K562 (cell line): Measurements from ENCODE around the gene PLPP6. TPM values are rescaled to one million over a fixed set of nuclear protein-coding genes. Genes with fewer than 3 reads are reported as not detected.

ENCODE experiments used
- ATAC-seq: fragments of 200-7000 bp; cut with Tn5 transposase; 3 replicates; pipeline ENCODE4 v1.9.1; 2020; ENCODE audit warnings: moderate library complexity
- BruUV-seq: library from RNA; stranded (reverse); fragments of 400-500 nt; replicated peaks from 2 replicates; lab custom pipeline; 2021; lab: Mats Ljungman, UMichigan
- CTCF ChIA-PET: fragments of 300-600 bp; formaldehyde crosslinking; extraction: SDS; loops from one replicate; lab custom pipeline; 2021; ENCODE audit warnings: low intra/inter-chr PET ratio; lab: Yijun Ruan, JAX
- POLR2A ChIA-PET: fragments of 300-600, 350-650 bp; sonication (Branson Sonifier 250); formaldehyde crosslinking; extraction: SDS; loops from one replicate; lab custom pipeline; 2021; ENCODE audit warnings: antibody characterized with exemption, inconsistent platforms; lab: Yijun Ruan, JAX
- DNase-seq, 4 experiments: peaks; one replicate each; pipeline versions ENCODE4 v3.0.0 to v3.0.0-alpha.2; 2011 to 2018; ENCODE audit warnings: low spot score in 3 of 4, mixed read lengths in 3 of 4; ENCODE audit errors: extremely low read depth in 1 of 4
- FAIRE-seq: peaks from 2 replicates; lab custom pipeline; 2011; peaks lifted over from hg19 to GRCh38; lab: Jason Lieb, UNC
- H2AFZ ChIP-seq: 2 replicates; pipeline ENCODE4 v1.6.0; 2011; ENCODE audit warnings: low read depth, low read length, control low read depth, inconsistent platforms
- H3K27ac ChIP-seq: fragments of 200-600 bp; 3 replicates; pipeline ENCODE4 v1.8.0; 2011; ENCODE audit warnings: low read depth, mild to moderate bottlenecking, control low read depth, inconsistent platforms, low read length, moderate library complexity, mixed read lengths; ENCODE audit errors: extremely low read depth
- H3K27me3 ChIP-seq, 2 experiments: fragments of 300-600 bp in 1 of 2; 2 replicates in 1 of 2; 3 replicates in 1 of 2; pipeline versions ENCODE4 v1.6.0 to v1.8.0; 2011; ENCODE audit warnings: inconsistent platforms in 2 of 2, low read length in 2 of 2, mild to moderate bottlenecking in 1 of 2, mixed read lengths in 1 of 2, moderate library complexity in 1 of 2; ENCODE audit not compliant: control insufficient read depth in 2 of 2, insufficient read depth in 2 of 2
- H3K36me3 ChIP-seq: fragments of 300-600 bp; 3 replicates; pipeline ENCODE4 v1.8.0; 2011; ENCODE audit warnings: mild to moderate bottlenecking, low read length, inconsistent platforms; ENCODE audit not compliant: control insufficient read depth, insufficient read depth
- H3K4me1 ChIP-seq, 2 experiments: fragments of 200-600 bp in 1 of 2; replicated peaks in 1 of 2; 2 replicates in 1 of 2; 3 replicates in 1 of 2; pipeline versions ENCODE4 v1.5.1 to v1.8.0; 2011; ENCODE audit warnings: inconsistent platforms in 2 of 2, low read length in 2 of 2, mild to moderate bottlenecking in 1 of 2, mixed read lengths in 1 of 2, moderate library complexity in 1 of 2; ENCODE audit not compliant: control insufficient read depth in 2 of 2, insufficient read depth in 2 of 2
- H3K4me2 ChIP-seq: 2 replicates; pipeline ENCODE4 v1.6.1; 2011; ENCODE audit warnings: low read length, control low read depth, inconsistent platforms, mixed read lengths; ENCODE audit not compliant: insufficient read depth
- H3K4me3 ChIP-seq: fragments of 200-600 bp; sonication (generic), shearing (Covaris generic); 2 replicates; pipeline ENCODE4 v1.5.1; 2016; ENCODE audit warnings: control low read depth, inconsistent platforms
- H3K79me2 ChIP-seq: fragments of 200-600 bp; 3 replicates; pipeline ENCODE4 v1.8.0; 2011; ENCODE audit warnings: low read length, inconsistent platforms; ENCODE audit not compliant: control insufficient read depth, insufficient read depth
- H3K9ac ChIP-seq, 2 experiments: 2 replicates each; pipeline versions ENCODE4 v1.6.0 to v1.6.1; 2011; ENCODE audit warnings: low read depth in 2 of 2, low read length in 2 of 2, control low read depth in 1 of 2, inconsistent platforms in 1 of 2, mild to moderate bottlenecking in 1 of 2, mixed read lengths in 1 of 2; ENCODE audit not compliant: insufficient read depth in 1 of 2
- H3K9me1 ChIP-seq: one replicate; pipeline ENCODE4 v1.6.0; 2011; ENCODE audit warnings: inconsistent platforms, mild to moderate bottlenecking, low read length, moderate library complexity; ENCODE audit not compliant: control insufficient read depth, insufficient read depth
- H3K9me3 ChIP-seq: replicated peaks from 2 replicates; pipeline ENCODE4 v1.5.1; 2011; ENCODE audit warnings: low read depth, low read length, inconsistent platforms; ENCODE audit not compliant: control insufficient read depth, insufficient read depth
- H4K20me1 ChIP-seq: replicated peaks from 2 replicates; pipeline ENCODE4 v1.6.1; 2011; ENCODE audit warnings: low read length, inconsistent platforms, mixed read lengths; ENCODE audit not compliant: control insufficient read depth, insufficient read depth
- DDX20 ChIP-seq: fragments of 450-650 bp; IDR thresholded peaks from 2 replicates; pipeline ENCODE4 v1.6.1; 2016; ENCODE audit warnings: missing genetic modification characterization, low read depth, mild to moderate bottlenecking, missing compliant biosample characterization, moderate library complexity
- DMBX1 ChIP-seq: fragments of 250-450 bp; sonication (Bioruptor Pico); IDR thresholded peaks from 2 replicates; pipeline ENCODE4 v1.8.0; 2022; ENCODE audit warnings: inconsistent platforms, mild to moderate bottlenecking, moderate library complexity, borderline replicate concordance
- HDAC2 ChIP-seq: fragments of 450-650 bp; IDR thresholded peaks from 2 replicates; pipeline ENCODE4 v1.6.1; 2016; ENCODE audit warnings: mild to moderate bottlenecking
- MYC ChIP-seq, 2 experiments: fragments of 250-450 bp in 1 of 2; sonication (Bioruptor Pico) in 1 of 2; IDR thresholded peaks; 2 replicates each; pipeline versions ENCODE4 v1.5.1 to v1.6.1; 2012 to 2021; ENCODE audit warnings: low read depth in 2 of 2, borderline replicate concordance in 1 of 2, improper control_type of control experiment in 1 of 2, low read length in 1 of 2, mild to moderate bottlenecking in 1 of 2, moderate library complexity in 1 of 2
- POLR2AphosphoS5 ChIP-seq: IDR thresholded peaks from 2 replicates; pipeline ENCODE4 v1.6.1; 2011; ENCODE audit warnings: mild to moderate bottlenecking, low read depth, low read length, moderate library complexity; ENCODE audit not compliant: control insufficient read depth, insufficient read depth
- SIN3A ChIP-seq, 2 experiments: fragments of 150-350 bp in 1 of 2; IDR thresholded peaks; 2 replicates each; pipeline ENCODE4 v1.6.1; 2011 to 2016; ENCODE audit warnings: borderline replicate concordance in 2 of 2, low read depth in 2 of 2, low read length in 2 of 2, mild to moderate bottlenecking in 2 of 2, moderate library complexity in 2 of 2; ENCODE audit not compliant: control insufficient read depth in 1 of 2
- TARDBP ChIP-seq: fragments of 450-650 bp; IDR thresholded peaks from 2 replicates; pipeline ENCODE4 v1.6.1; 2016
- TGIF2 ChIP-seq: sonication (generic); formaldehyde crosslinking; IDR thresholded peaks from 2 replicates; pipeline ENCODE4 v1.8.1; 2022; ENCODE audit warnings: mild to moderate bottlenecking, missing genetic modification reagents, moderate library complexity
- ZNF277 ChIP-seq: fragments of 250-450 bp; sonication (Bioruptor Pico); IDR thresholded peaks from 2 replicates; pipeline ENCODE4 v1.8.0; 2022; ENCODE audit warnings: inconsistent platforms, mild to moderate bottlenecking, moderate library complexity, borderline replicate concordance
- ZNF354B ChIP-seq: fragments of 250-450 bp; sonication (Bioruptor Pico); IDR thresholded peaks from 2 replicates; pipeline ENCODE4 v1.4.0; 2020
- ZNF644 ChIP-seq: fragments of 200-800 bp; sonication (Bioruptor generic); IDR thresholded peaks from 2 replicates; pipeline ENCODE4 v1.6.1; 2016; ENCODE audit warnings: low read depth, missing genetic modification characterization, missing compliant biosample characterization
- WGBS: fragments of 100-300 bp; shearing (Covaris generic); methylation state at CpG from one replicate; pipeline ENCODE4 v1.1.6; 2016; ENCODE audit warnings: low coverage, mixed read lengths; ENCODE audit not compliant: insufficient coverage; ENCODE audit errors: missing lambda C conversion rate; 5-methylcytosine and 5-hydroxymethylcytosine counted together
- in situ Hi-C: fragments of 300-500 bp; cut with MboI; formaldehyde crosslinking; loops from 4 replicates; pipeline ENCODE4 v1.15.0; 2018; ENCODE audit warnings: inconsistent platforms, mixed read lengths
- intact Hi-C: fragments of 100-400 bp; cut with micrococcal nuclease; formaldehyde crosslinking; loops from 2 replicates; pipeline ENCODE4 v1.14.2; 2022
- polyA plus RNA-seq, 8 experiments: library from polyadenylated mRNA; depleted of rRNA in 4 of 8; stranded (reverse) in 5 of 8; unstranded in 3 of 8; fragments of >200 nt; fragmentation: Nextera tagmentation in 2 of 8; fragmentation: Illumina TruSeq in 1 of 8; extraction: Ambion mirVana in 2 of 8; extraction: Trizol in 1 of 8; gene quantifications; 2 replicates each; pipeline versions ENCODE4 v1.2.1 to v1.2.3, GENCODE V29; 2011 to 2014; ENCODE audit warnings: inconsistent platforms in 1 of 8, missing spikeins in 1 of 8
- total RNA-seq, 7 experiments: library from RNA; depleted of rRNA in 6 of 7; stranded (reverse); fragments of >200 nt in 6 of 7; fragmentation: Illumina TruSeq in 2 of 7; extraction: Trizol in 2 of 7; gene quantifications; 2 replicates each; pipeline versions ENCODE4 v1.2.1 to v1.2.3, GENCODE V29; 2011 to 2021; ENCODE audit warnings: low replicate concordance in 1 of 7
- TF ChIP-seq, protein P1 (sequence below), 3 experiments: fragments of 200-800 bp in 1 of 3; sonication (Bioruptor generic) in 1 of 3; sonication (generic) in 1 of 3; formaldehyde crosslinking in 1 of 3; IDR thresholded peaks; 2 replicates each; pipeline versions ENCODE4 v1.6.1 to v1.8.0; 2016 to 2022; ENCODE audit warnings: mild to moderate bottlenecking in 2 of 3, missing compliant biosample characterization in 2 of 3, missing genetic modification characterization in 2 of 3, missing genetic modification reagents in 1 of 3
- TF ChIP-seq, protein P2 (sequence below): fragments of 450-650 bp; IDR thresholded peaks from 2 replicates; pipeline ENCODE4 v1.7.0; 2016; ENCODE audit warnings: borderline replicate concordance

PLPP6 gene
- total and polyA plus RNA-seq, 9 of the 15 experiments (the other 6 are each of a cell fraction or from before 2014, with no cell fraction given), result 1.9 to 8.9 (median 5.6) TPM

GRCh38 chr9:4670591-4670990, 8.5 kb downstream of the PLPP6 start (continued):
- TF ChIP-seq ZNF354B (CRISPR knock-in tag) (no peak), DDX20 (tag) (no peak), SIN3A (IDR thresholded peaks at IDR 0.05; ENCODE audit: borderline replicate concordance in 2 of 2, control insufficient read depth in 1 of 2, low read depth in 2 of 2, low read length in 2 of 2) (no peak), MYC (IDR thresholded peaks at IDR 0.05; ENCODE audit: low read depth, low read length) (no peak), MYC (CRISPR knock-in tag; IDR thresholded peaks at IDR 0.05; ENCODE audit: borderline replicate concordance, low read depth) (no peak), POLR2AphosphoS5 (no peak), DMBX1 (CRISPR knock-in tag) (no peak)
- TF ChIP-seq, protein P1, sequence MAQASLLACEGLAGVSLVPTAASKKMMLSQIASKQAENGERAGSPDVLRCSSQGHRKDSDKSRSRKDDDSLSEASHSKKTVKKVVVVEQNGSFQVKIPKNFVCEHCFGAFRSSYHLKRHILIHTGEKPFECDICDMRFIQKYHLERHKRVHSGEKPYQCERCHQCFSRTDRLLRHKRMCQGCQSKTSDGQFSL (CRISPR knock-in tag; IDR thresholded peaks at IDR 0.05), result no peak
- TF ChIP-seq, protein P1 (tag; IDR thresholded peaks at IDR 0.05), result no peak

DNA sequence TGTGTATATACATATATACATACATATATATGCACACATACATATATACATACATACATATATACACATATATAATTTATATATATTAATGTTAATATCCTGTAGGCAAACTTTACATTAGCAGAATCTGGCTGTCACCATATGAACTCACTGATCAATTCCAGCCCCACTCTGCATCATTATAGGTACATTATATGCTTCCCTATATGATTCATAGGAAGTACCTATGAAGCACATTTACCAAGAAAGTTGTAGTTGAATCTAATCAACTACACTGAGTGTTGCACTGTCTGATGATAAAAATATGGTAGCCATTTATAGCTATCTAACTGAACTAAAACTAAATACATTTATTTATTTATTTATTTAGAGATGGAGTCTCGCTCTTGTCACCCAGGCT, 9.6 kb downstream of the PLPP6 start:
- H3K9me3 ChIP-seq, result no peaks in the 10 kb centered on the region
- no peak for ATAC-seq
- no peak overlapping the region for H3K4me2 ChIP-seq
- POLR2A ChIA-PET, result no interaction called here
- no peak overlapping the region for H2AFZ ChIP-seq
- no peak overlapping the region for H3K4me3 ChIP-seq
- DNase-seq, result no peak
- H3K4me1 ChIP-seq, result no peaks in the 10 kb centered on the region
- no peaks in the 10 kb centered on the region for H3K27me3 ChIP-seq
- H3K9me1 ChIP-seq, result no peaks in the 10 kb centered on the region
- H4K20me1 ChIP-seq, result no peaks in the 10 kb centered on the region
- intact Hi-C loops (no loop called here), in situ Hi-C loops (no loop called here)
- CTCF ChIA-PET, result no interaction called here
- no peak for FAIRE-seq
- H3K79me2 ChIP-seq, result no peaks in the 10 kb centered on the region
- no peak overlapping the region for H3K27ac ChIP-seq
- no peak overlapping the region for H3K9ac ChIP-seq
- BruUV-seq, result no TSS peak
- no peaks in the 10 kb centered on the region for H3K36me3 ChIP-seq
- 86% methylated on average over 1 of the region's 1 CpG for WGBS
- TF ChIP-seq TGIF2 (no peak), ZNF644 (tag) (no peak), TARDBP (no peak), ZNF277 (no peak), HDAC2 (no peak)
- TF ChIP-seq, protein P2, sequence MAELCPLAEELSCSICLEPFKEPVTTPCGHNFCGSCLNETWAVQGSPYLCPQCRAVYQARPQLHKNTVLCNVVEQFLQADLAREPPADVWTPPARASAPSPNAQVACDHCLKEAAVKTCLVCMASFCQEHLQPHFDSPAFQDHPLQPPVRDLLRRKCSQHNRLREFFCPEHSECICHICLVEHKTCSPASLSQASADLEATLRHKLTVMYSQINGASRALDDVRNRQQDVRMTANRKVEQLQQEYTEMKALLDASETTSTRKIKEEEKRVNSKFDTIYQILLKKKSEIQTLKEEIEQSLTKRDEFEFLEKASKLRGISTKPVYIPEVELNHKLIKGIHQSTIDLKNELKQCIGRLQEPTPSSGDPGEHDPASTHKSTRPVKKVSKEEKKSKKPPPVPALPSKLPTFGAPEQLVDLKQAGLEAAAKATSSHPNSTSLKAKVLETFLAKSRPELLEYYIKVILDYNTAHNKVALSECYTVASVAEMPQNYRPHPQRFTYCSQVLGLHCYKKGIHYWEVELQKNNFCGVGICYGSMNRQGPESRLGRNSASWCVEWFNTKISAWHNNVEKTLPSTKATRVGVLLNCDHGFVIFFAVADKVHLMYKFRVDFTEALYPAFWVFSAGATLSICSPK, result no peak
